H1 (cell line): Measurements from ENCODE around the gene TRPT1. TPM values are rescaled to one million over a fixed set of nuclear protein-coding genes. Genes with fewer than 3 reads are reported as not detected.

Experiments
- CBX5 ChIP-seq: fragments of 300-800, 300-1000 bp; sonication (generic); IDR thresholded peaks from 2 replicates; pipeline ENCODE4 v1.7.1; 2016; ENCODE audit warnings: antibody characterized with exemption, low read length, low read depth
- CHD1 ChIP-seq: IDR thresholded peaks from 2 replicates; pipeline ENCODE4 v1.6.1; 2012; ENCODE audit warnings: low read depth, low read length, improper control_type of control experiment
- HDAC2 ChIP-seq, 2 experiments: fragments of 300-600 bp in 1 of 2; sonication (generic) in 1 of 2; IDR thresholded peaks; 2 replicates each; pipeline ENCODE4 v1.6.1; 2011 to 2012; ENCODE audit warnings: low read depth in 2 of 2, low read length in 2 of 2, mild to moderate bottlenecking in 2 of 2, moderate library complexity in 2 of 2, borderline replicate concordance in 1 of 2, inconsistent platforms in 1 of 2
- JUND ChIP-seq: IDR thresholded peaks from 2 replicates; pipeline ENCODE4 v1.6.1; 2011; ENCODE audit warnings: mild to moderate bottlenecking, improper control_type of control experiment, low read length
- SIRT6 ChIP-seq: IDR thresholded peaks from one replicate; pipeline ENCODE4 v1.7.1; 2012; ENCODE audit warnings: low read length, inconsistent platforms
- SP2 ChIP-seq: IDR thresholded peaks from 2 replicates; pipeline ENCODE4 v1.6.1; 2012; ENCODE audit warnings: mild to moderate bottlenecking, low read length, inconsistent platforms
- SUZ12 ChIP-seq: fragments of 200-600 bp; sonication (generic); IDR thresholded peaks from 2 replicates; pipeline ENCODE4 v1.6.1; 2012; ENCODE audit warnings: mild to moderate bottlenecking, inconsistent platforms, low read length, moderate library complexity, mixed read lengths
- polyA plus RNA-seq, 7 experiments: library from polyadenylated mRNA; depleted of rRNA in 3 of 7; stranded (reverse) in 5 of 7; unstranded in 2 of 7; fragments of >200 nt in 5 of 7; fragments of 200-250 nt in 2 of 7; gene quantifications; 1 replicate in 5 of 7; 2 replicates in 1 of 7; 4 replicates in 1 of 7; pipeline versions ENCODE4 v1.2.1 to v1.2.3, GENCODE V29; 2011 to 2013; ENCODE audit warnings: missing spikeins in 2 of 7, mixed read lengths in 2 of 7
- total RNA-seq: library from RNA; stranded (reverse); fragmentation: NEBNext Ultra II Directional; extraction: Animal tissue kit (Norgen Biotek cat#: 25700); gene quantifications from 2 replicates; pipeline ENCODE4 v1.2.1, GENCODE V29; 2021
- TF ChIP-seq, protein P1 (sequence below): IDR thresholded peaks from 2 replicates; pipeline ENCODE4 v1.6.1; 2011; ENCODE audit warnings: low read depth, mild to moderate bottlenecking, low read length; ENCODE audit not compliant: insufficient read depth

TRPT1 gene
- total and polyA plus RNA-seq, 2 of the 8 experiments (the other 6 are each of a cell fraction or from before 2014, with no cell fraction given), result 34.5 to 74.6 TPM

DNA sequence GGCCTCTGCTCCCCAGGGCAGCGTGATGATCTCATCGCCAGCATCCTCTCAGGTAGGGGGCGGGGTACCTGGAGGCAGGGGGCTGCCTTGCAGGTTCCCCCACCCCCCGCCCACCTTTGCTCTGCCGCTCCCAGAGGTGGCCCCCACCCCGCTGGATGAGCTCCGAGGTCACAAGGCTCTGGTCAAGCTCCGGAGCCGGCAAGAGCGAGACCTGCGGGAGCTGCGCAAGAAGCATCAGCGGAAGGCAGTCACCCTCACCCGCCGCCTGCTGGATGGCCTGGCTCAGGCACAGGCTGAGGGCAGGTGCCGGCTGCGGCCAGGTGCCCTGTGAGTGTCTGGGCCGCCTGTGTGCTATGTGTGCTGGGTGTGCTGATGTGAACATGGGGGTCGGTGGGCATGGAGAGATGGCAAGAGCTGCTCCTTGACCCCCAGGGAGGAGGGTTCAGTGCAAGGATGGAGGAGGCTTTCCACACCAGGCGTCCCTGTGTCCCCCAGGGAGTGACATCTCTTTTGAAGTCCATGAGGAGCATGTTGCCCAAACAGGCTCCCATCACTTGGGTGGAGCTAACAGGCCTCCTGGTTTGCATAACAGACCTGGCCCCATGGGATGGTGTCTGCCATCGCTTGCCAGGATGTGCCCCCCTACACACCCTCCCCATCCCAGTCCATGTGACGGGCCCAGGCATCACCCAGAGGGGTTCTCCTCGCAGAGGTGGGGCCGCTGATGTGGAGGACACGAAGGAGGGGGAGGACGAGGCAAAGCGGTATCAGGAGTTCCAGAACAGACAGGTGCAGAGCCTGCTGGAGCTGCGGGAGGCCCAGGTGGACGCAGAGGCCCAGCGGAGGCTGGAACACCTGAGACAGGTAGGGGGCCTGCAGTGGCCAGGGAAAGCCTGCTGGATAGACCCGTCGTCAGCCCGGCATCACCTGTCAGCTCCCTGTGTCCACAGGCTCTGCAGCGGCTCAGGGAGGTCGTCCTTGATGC is 39.5 kb upstream of the TRPT1 start (continued):
- TF ChIP-seq, protein P1, sequence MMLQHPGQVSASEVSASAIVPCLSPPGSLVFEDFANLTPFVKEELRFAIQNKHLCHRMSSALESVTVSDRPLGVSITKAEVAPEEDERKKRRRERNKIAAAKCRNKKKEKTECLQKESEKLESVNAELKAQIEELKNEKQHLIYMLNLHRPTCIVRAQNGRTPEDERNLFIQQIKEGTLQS, result no peak
- TF ChIP-seq SIRT6 (no peak), JUND (no peak), SUZ12 (no peak), CBX5 (no peak), HDAC2 (IDR thresholded peaks at IDR 0.05; ENCODE audit: borderline replicate concordance in 1 of 2, low read depth in 2 of 2, low read length in 2 of 2) (no peak), SP2 (no peak), CHD1 (no peak)
